CD4-positive, alpha-beta T cell treated with Interleukin-6 for 4 hours (primary cell): ENCODE data around the gene HAGHL.
"Not testable (repeated sequence)": the region's sequence is repeated elsewhere in the genome, so short reads cannot be mapped to it uniquely, and the experiment has no call there.

Experiments used
- DNase-seq: peaks from one replicate; pipeline ENCODE4 v3.0.0-alpha.2; 2020; ENCODE audit warnings: mixed read lengths

Gene HAGHL

GRCh38 chr16:760545-761343, 33.8 kb downstream of the HAGHL start, which contains the start of gene MSLN:
MSLN (plus strand) TSS chr16:760734; CDS start chr16:762681, 1,947 bp downstream.
- DNase-seq, result no peak

GRCh38 chr16:761625-762513, 35.0 kb downstream of the HAGHL start:
- no peak for DNase-seq

- no peak for DNase-seq
These were observed 35.8 kb downstream of the HAGHL start for GRCh38 chr16:762595-763268.

- DNase-seq, result no peak
These were observed 36.7 kb downstream of the HAGHL start for GRCh38 chr16:763369-764183.

GRCh38 chr16:764184-764750, 37.4 kb downstream of the HAGHL start:
- DNase-seq, result no peak

- DNase-seq, result no peak
These were observed 38.1 kb downstream of the HAGHL start for GRCh38 chr16:764848-765487.

GRCh38 chr16:765488-765865, 38.6 kb downstream of the HAGHL start:
- DNase-seq, result no peak

GRCh38 chr16:766008-766819, 39.3 kb downstream of the HAGHL start:
- no peak for DNase-seq

GRCh38 chr16:766820-767640, 40.1 kb downstream of the HAGHL start:
- no peak for DNase-seq

- no peak for DNase-seq
These were observed 40.9 kb downstream of the HAGHL start for GRCh38 chr16:767743-768235.

- DNase-seq, result no peak
These were observed 41.5 kb downstream of the HAGHL start for GRCh38 chr16:768428-768827.

GRCh38 chr16:769184-769784, 42.4 kb downstream of the HAGHL start:
- no peak for DNase-seq

GRCh38 chr16:769934-770333, 43.0 kb downstream of the HAGHL start:
- DNase-seq, result no peak

- DNase-seq, result no peak
These were observed 43.5 kb downstream of the HAGHL start for GRCh38 chr16:770411-770810.

GRCh38 chr16:772959-773358, 46.1 kb downstream of the HAGHL start:
- DNase-seq, result no peak

- DNase-seq, result no peak
These were observed 47.4 kb downstream of the HAGHL start for GRCh38 chr16:774086-775001.

GRCh38 chr16:775236-775796, 48.4 kb downstream of the HAGHL start:
- no peak for DNase-seq

- not testable (repeated sequence) for DNase-seq
These were observed 49.4 kb downstream of the HAGHL start for GRCh38 chr16:776298-776697.
